Right lung (tissue), 5 donors: ENCODE data around the gene NRXN2. TPM values are rescaled to one million over a fixed set of nuclear protein-coding genes. Genes with fewer than 3 reads are reported as not detected.

Experiments used
- polyA plus RNA-seq, 5 donors: library from polyadenylated mRNA; unstranded; fragments of 120-200 nt; gene quantifications; one replicate each; pipeline versions ENCODE4 v1.2.1 to v1.2.3, GENCODE V29; 2013; ENCODE audit warnings: inconsistent platforms in 1 of 5, low replicate concordance in 1 of 5; ENCODE audit not compliant: insufficient read length in 5 of 5, insufficient read depth in 1 of 5

NRXN2 gene
- polyA plus RNA-seq, 5 donors: 6.3 to 18.3 (median 9.1) TPM

Other genes starting within 250 kb of the NRXN2 start
- under 1 TPM in 3 of 5 donors, not detected in 2; 0.09 TPM for gene SLC22A11, start 167.3 kb downstream of the NRXN2 start, polyA plus RNA-seq
- gene SLC22A12, start 132.0 kb downstream of the NRXN2 start, polyA plus RNA-seq: not detected
- 10 to 100 TPM in 2 of 5 donors, 1 to 10 TPM in 3; 6.5 to 10.7 (median 9.9) TPM for gene RASGRP2, start 20.9 kb upstream of the NRXN2 start, polyA plus RNA-seq
- 10 to 100 TPM in 1 of 5 donors, 1 to 10 TPM in 4; 1.7 to 12.9 (median 2.7) TPM for gene PYGM, start 36.8 kb upstream of the NRXN2 start, polyA plus RNA-seq
- gene SF1, start 55.3 kb upstream of the NRXN2 start, polyA plus RNA-seq: 100 to 1,000 TPM; 394 to 497 (median 409) TPM
- gene MAP4K2, start 80.0 kb upstream of the NRXN2 start, polyA plus RNA-seq: 10 to 100 TPM; 31.6 to 46.6 (median 42.1) TPM
- gene MEN1, start 87.4 kb upstream of the NRXN2 start, polyA plus RNA-seq: 10 to 100 TPM; 30.3 to 48.5 (median 37.1) TPM
- 1 to 10 TPM; 5.6 to 10.0 (median 8.5) TPM for gene CDC42BPG, start 121.5 kb upstream of the NRXN2 start, polyA plus RNA-seq
- gene EHD1, start 155.4 kb upstream of the NRXN2 start, polyA plus RNA-seq: 10 to 100 TPM; 38.4 to 65.5 (median 49.2) TPM
- 10 to 100 TPM; 10.3 to 25.1 (median 15.9) TPM for gene ATG2A, start 194.0 kb upstream of the NRXN2 start, polyA plus RNA-seq
- 10 to 100 TPM; 10.4 to 18.2 (median 13.5) TPM for gene PPP2R5B, start 201.5 kb upstream of the NRXN2 start, polyA plus RNA-seq
- under 1 TPM in 3 of 5 donors, not detected in 2; 0.15 to 0.27 (median 0.24) TPM for gene GPHA2, start 212.7 kb upstream of the NRXN2 start, polyA plus RNA-seq
- gene MAJIN, start 248.9 kb upstream of the NRXN2 start, polyA plus RNA-seq: not detected